Measurements from ENCODE around the gene FAM25G.
"Not testable (repeated sequence)": the region's sequence is repeated elsewhere in the genome, so short reads cannot be mapped to it uniquely, and the experiment has no call there.

GRCh38 chr10:47465216-47465917 is 26.1 kb downstream of the FAM25G start:
- TF ChIP-seq JUND (IDR thresholded peaks at IDR 0.05); CTCF (IDR thresholded peaks at IDR 0.05 in 2 of 3, conservative IDR thresholded peaks at IDR 0.05 in 1 of 3; ENCODE audit: borderline replicate concordance in 1 of 3, insufficient read depth in 1 of 3, low read depth in 2 of 3, low read length in 2 of 3); POLR2AphosphoS5 (IDR thresholded peaks at IDR 0.05; ENCODE audit: low read depth, low read length); MAX (IDR thresholded peaks at IDR 0.05); ZBTB33 (IDR thresholded peaks at IDR 0.05; ENCODE audit: extremely low read depth, insufficient replicate concordance, low read length): not testable (repeated sequence)
